Superior temporal gyrus (tissue), 1 donor: ENCODE results near the gene MTERF4.

Experiments
- DNase-seq: peaks from one replicate; pipeline ENCODE4 v3.0.0-alpha.2; 2016; ENCODE audit errors: extremely low spot score

Gene MTERF4

GRCh38 chr2:241050624-241051577 is 51.2 kb downstream of the MTERF4 start:
- no peak for DNase-seq

GRCh38 chr2:241049739-241050623 is 52.1 kb downstream of the MTERF4 start:
- DNase-seq = no peak

GRCh38 chr2:241048949-241049343 is 53.1 kb downstream of the MTERF4 start:
- no peak for DNase-seq

- no peak for DNase-seq
These were observed 53.7 kb downstream of the MTERF4 start for GRCh38 chr2:241048149-241048948.

GRCh38 chr2:241047253-241048010 is 54.7 kb downstream of the MTERF4 start:
- DNase-seq = no peak
